T-helper 1 cell treated with Interleukin-12 subunit alpha and Interleukin-12 subunit beta and Interleukin-4 antibody, amounts not matched to agents 30 μg/mL and 1 μg/mL, for 36 hours (primary cell): ENCODE results near the gene EEF1AKMT1.
"Not testable (repeated sequence)": the region's sequence is repeated elsewhere in the genome, so short reads cannot be mapped to it uniquely, and the experiment has no call there.

ENCODE experiments used
- H3K27ac Mint-ChIP-seq: one replicate; pipeline ENCODE4 v1.8.0; 2021; ENCODE audit warnings: mild to moderate bottlenecking, mixed read lengths
- H3K27me3 Mint-ChIP-seq: one replicate; pipeline ENCODE4 v1.8.0; 2021; ENCODE audit warnings: low read depth, mixed read lengths
- H3K36me3 Mint-ChIP-seq: one replicate; pipeline ENCODE4 v1.8.0; 2021; ENCODE audit warnings: low read depth, mixed read lengths
- H3K4me1 Mint-ChIP-seq: one replicate; pipeline ENCODE4 v1.8.0; 2021; ENCODE audit warnings: low read depth, mixed read lengths
- H3K4me3 Mint-ChIP-seq: one replicate; pipeline ENCODE4 v1.8.0; 2021; ENCODE audit warnings: mild to moderate bottlenecking, moderate library complexity, mixed read lengths
- H3K9me3 Mint-ChIP-seq: one replicate; pipeline ENCODE4 v1.8.0; 2021; ENCODE audit warnings: mixed read lengths

The EEF1AKMT1 gene

DNA sequence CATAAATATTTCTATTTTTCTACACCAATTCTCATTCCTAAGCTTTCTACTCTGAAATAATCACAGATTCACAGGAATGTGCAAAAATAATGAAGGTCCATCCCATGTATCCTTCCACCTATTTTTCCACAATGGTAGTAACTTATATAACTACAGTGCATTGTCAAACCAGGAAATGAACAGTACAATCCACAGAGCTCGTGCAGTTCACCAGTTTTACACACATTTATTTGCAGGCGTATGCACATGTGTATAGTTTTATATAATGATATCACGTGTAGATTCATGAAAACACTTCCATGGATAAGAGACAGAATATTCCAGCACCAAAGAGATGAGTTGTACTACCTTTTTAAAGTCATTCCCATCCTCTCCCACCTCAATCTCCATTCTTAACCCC, 12.9 kb downstream of the EEF1AKMT1 start:
- peaks cover 13% of the 10 kb centered on the region for H3K9me3 Mint-ChIP-seq
- peaks cover 9% of the 10 kb centered on the region for H3K36me3 Mint-ChIP-seq
- H3K27ac Mint-ChIP-seq, result no peak overlapping the region
- no peaks in the 10 kb centered on the region for H3K27me3 Mint-ChIP-seq
- no peaks in the 10 kb centered on the region for H3K4me1 Mint-ChIP-seq
- no peak overlapping the region for H3K4me3 Mint-ChIP-seq

DNA sequence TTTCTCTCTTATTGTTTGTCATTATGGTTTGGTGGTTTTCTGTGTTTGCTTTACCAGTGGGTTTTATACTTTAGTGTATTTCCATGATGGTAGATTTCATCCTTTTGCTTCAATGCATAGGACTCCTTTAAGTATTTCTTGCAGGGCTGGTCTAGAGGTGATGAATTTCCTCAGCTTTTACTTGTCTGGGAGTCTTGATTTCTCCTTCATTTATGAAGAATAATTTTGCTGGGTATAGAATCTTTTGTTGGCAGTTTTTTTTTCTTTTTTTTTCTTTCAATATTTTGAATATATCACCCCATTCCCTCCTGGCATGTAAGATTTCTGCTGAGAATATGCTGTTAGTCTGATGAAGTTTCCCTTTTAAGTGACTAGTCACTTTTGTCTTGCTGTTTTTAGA, 19.8 kb downstream of the EEF1AKMT1 start:
- Mint-ChIP-seq H3K9me3 (peaks cover 63% of the 10 kb centered on the region), H3K4me1 (no peaks in the 10 kb centered on the region), H3K36me3 (peaks cover 23% of the 10 kb centered on the region), H3K4me3 (no peak overlapping the region), H3K27ac (no peak overlapping the region), H3K27me3 (no peaks in the 10 kb centered on the region)

DNA sequence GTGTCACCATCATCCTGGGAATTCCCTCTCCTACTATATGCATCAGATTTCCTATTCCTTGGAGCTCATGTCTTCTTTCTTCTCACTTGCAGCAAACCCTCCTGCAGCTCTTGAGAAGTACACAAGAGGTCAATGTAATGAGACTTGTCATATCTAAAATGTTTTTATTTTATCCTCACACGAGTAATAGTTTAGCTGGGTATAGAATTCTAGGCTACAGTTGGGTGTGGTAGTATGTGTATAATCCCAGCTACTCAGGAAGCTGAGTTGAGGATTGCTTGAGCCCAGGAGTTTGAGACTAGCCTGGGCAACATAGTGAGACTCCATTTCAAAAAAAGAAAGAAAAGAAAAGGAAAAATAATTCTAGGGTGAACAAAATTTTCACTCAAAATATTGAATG, 24.4 kb downstream of the EEF1AKMT1 start:
- no peak overlapping the region for H3K4me3 Mint-ChIP-seq
- H3K36me3 Mint-ChIP-seq, result peaks cover 15% of the 10 kb centered on the region
- H3K27me3 Mint-ChIP-seq, result no peaks in the 10 kb centered on the region
- no peaks in the 10 kb centered on the region for H3K4me1 Mint-ChIP-seq
- H3K27ac Mint-ChIP-seq, result no peak overlapping the region
- peaks cover 67% of the 10 kb centered on the region for H3K9me3 Mint-ChIP-seq

DNA sequence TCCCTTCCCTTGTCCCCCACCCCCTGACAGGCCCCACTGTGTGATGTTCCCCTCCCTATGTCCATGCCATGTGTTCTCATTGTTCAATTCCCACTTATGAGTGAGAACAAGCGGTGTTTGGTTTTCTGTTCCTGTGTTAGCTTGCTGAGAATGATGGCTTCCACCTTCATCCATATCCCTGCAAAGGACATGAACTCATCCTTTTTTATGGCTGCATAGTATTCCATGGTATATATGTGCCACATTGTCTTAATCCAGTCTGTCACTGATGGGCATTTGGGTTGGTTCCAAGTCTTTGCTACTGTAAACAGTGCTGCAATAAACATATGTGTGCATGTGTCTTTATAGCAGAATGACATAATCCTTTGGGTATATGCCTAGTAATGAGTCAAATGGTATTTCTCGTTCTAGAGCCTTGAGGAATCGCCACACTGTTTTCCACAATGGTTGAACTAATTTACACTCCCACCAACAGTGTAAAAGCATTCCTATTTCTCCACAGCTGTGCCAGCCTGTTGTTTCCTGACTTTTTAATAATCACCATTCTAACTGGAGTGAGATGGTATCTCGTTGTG, 29.8 kb downstream of the EEF1AKMT1 start:
- not testable (repeated sequence) for H3K27ac Mint-ChIP-seq, H3K4me1 Mint-ChIP-seq, H3K27me3 Mint-ChIP-seq, H3K4me3 Mint-ChIP-seq, H3K36me3 Mint-ChIP-seq
- peaks cover 28% of the 10 kb centered on the region for H3K9me3 Mint-ChIP-seq

- Mint-ChIP-seq H3K4me1 (no peaks in the 10 kb centered on the region), H3K4me3 (no peak overlapping the region), H3K27me3 (no peaks in the 10 kb centered on the region), H3K27ac (no peak overlapping the region), H3K36me3 (peaks cover 2% of the 10 kb centered on the region), H3K9me3 (peaks cover 13% of the 10 kb centered on the region)
These were observed 33.7 kb downstream of the EEF1AKMT1 start for GRCh38 chr13:20740021-20740420.

GRCh38 chr13:20738616-20739015, 35.1 kb downstream of the EEF1AKMT1 start:
- Mint-ChIP-seq H3K4me3 (no peak overlapping the region), H3K27ac (no peak overlapping the region), H3K27me3 (no peaks in the 10 kb centered on the region), H3K36me3 (peaks cover 2% of the 10 kb centered on the region), H3K9me3 (no peaks in the 10 kb centered on the region), H3K4me1 (no peaks in the 10 kb centered on the region)

DNA sequence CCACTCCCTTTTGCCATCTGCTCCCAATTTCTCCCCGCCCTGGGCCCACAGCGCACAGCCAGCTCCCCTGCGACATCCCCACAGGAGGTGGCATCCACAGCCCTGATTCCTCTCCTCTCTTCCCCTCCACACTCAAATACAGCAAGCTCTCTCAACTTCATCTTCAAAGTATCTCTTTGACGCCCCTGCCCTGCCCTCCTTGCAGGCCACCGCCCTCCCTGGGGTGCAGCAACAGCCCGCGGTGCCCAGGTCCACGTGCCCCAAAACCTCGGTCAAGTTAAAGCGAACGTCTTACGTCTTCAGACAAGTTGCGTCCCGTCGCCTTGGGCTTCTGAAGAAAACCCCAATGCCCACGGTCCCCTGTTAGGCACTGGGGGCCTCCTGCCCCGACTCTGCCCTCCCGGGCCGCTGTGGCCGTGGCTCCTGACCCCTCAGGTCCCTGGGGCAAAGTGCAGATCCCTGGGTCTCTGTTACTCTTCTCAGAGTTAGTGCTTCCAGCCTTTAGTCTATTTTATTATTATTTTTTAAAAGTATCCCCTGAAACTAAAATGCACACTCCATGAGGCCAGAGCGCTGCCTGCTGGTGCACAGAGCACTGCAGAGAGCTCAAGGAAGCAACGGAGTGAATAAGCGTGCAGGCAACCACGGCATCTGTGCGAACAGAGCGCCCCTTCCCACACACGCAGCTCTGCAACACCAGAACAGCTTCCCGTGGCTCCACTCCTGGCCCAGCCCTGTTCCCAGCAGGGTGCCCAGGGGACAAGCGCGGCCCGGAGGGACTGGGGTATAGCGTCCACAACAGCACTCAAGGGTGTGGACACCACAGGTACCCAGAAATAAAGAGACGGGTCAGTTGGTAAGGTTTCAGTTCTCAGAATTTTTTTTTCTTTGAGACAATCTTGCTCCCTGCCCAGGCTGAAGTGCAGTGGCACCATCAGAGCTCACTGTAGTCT, 43.9 kb downstream of the EEF1AKMT1 start:
- Mint-ChIP-seq H3K4me3 (no peak overlapping the region), H3K4me1 (no peaks in the 10 kb centered on the region), H3K27ac (no peak overlapping the region), H3K9me3 (no peaks in the 10 kb centered on the region), H3K36me3 (no peaks in the 10 kb centered on the region), H3K27me3 (no peaks in the 10 kb centered on the region)

GRCh38 chr13:20728579-20729311, 45.0 kb downstream of the EEF1AKMT1 start:
- Mint-ChIP-seq H3K36me3 (no peaks in the 10 kb centered on the region), H3K27ac (no peak overlapping the region), H3K27me3 (no peaks in the 10 kb centered on the region), H3K4me1 (no peaks in the 10 kb centered on the region), H3K9me3 (no peaks in the 10 kb centered on the region), H3K4me3 (no peak overlapping the region)

DNA sequence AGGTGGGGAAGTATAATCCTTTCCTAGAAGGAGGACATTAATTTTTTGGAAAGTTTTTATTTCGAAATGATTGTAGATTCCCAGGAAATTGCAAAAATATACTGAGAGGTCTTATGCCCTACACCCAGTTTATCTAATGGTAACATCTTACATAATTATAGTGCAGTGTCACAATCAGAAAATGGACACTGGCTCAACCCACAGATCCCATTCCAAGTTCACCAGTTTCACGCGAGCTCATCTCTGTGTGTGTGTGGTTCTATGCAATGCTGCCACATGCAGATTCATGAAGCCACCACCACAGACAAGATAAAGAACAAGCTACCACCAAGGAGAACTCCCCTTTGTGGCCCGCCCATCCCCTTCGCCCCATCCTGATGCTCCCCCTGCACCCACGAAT, 45.9 kb downstream of the EEF1AKMT1 start:
- H3K4me3 Mint-ChIP-seq, result no peak overlapping the region
- no peaks in the 10 kb centered on the region for H3K36me3 Mint-ChIP-seq
- peaks cover 3% of the 10 kb centered on the region for H3K27me3 Mint-ChIP-seq
- H3K9me3 Mint-ChIP-seq, result no peaks in the 10 kb centered on the region
- no peaks in the 10 kb centered on the region for H3K4me1 Mint-ChIP-seq
- H3K27ac Mint-ChIP-seq, result no peak overlapping the region

DNA sequence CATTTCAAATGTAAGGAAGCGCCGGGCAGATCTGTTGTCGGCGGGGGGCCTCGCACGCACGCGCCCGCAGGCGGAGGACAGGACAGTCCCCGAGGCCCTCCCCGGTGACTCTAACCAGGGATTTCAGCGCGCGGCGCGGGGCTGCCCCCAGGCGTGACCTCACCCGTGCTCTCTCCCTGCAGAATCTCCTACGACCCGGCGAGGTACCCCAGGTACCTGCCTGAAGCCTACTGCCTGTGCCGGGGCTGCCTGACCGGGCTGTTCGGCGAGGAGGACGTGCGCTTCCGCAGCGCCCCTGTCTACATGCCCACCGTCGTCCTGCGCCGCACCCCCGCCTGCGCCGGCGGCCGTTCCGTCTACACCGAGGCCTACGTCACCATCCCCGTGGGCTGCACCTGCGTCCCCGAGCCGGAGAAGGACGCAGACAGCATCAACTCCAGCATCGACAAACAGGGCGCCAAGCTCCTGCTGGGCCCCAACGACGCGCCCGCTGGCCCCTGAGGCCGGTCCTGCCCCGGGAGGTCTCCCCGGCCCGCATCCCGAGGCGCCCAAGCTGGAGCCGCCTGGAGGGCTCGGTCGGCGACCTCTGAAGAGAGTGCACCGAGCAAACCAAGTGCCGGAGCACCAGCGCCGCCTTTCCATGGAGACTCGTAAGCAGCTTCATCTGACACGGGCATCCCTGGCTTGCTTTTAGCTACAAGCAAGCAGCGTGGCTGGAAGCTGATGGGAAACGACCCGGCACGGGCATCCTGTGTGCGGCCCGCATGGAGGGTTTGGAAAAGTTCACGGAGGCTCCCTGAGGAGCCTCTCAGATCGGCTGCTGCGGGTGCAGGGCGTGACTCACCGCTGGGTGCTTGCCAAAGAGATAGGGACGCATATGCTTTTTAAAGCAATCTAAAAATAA, 52.1 kb downstream of the EEF1AKMT1 start:
- Mint-ChIP-seq H3K9me3 (no peaks in the 10 kb centered on the region), H3K27me3 (peaks cover 16% of the 10 kb centered on the region), H3K4me3 (no peak overlapping the region), H3K4me1 (no peaks in the 10 kb centered on the region), H3K36me3 (no peaks in the 10 kb centered on the region), H3K27ac (no peak overlapping the region)

DNA sequence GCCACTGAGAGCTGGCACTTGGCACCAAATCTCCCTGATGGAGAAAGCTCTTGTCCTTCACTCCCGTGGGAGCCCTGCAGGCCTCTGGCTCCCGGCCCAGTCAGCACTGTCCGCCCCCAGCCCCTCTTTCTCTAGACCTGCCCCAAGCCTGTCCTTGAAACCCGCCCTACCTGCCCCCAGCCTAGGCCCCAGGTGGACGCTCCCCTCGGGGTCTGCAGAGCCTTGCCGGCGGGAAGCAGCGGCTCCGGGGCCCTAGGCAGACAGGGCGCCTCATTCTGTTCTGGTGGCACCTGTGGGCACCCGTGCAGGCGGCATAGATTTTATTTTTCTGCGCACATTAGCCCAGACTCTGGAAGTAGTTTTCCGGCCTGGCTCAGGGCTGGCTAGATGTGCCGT, 52.7 kb downstream of the EEF1AKMT1 start:
- H3K4me1 Mint-ChIP-seq, result no peaks in the 10 kb centered on the region
- H3K4me3 Mint-ChIP-seq, result no peak overlapping the region
- no peaks in the 10 kb centered on the region for H3K36me3 Mint-ChIP-seq
- H3K27me3 Mint-ChIP-seq, result peaks cover 16% of the 10 kb centered on the region
- H3K9me3 Mint-ChIP-seq, result no peaks in the 10 kb centered on the region
- no peak overlapping the region for H3K27ac Mint-ChIP-seq

GRCh38 chr13:20720499-20720898, 53.3 kb downstream of the EEF1AKMT1 start:
- H3K9me3 Mint-ChIP-seq, result no peaks in the 10 kb centered on the region
- no peaks in the 10 kb centered on the region for H3K4me1 Mint-ChIP-seq
- H3K27ac Mint-ChIP-seq, result no peak overlapping the region
- H3K36me3 Mint-ChIP-seq, result no peaks in the 10 kb centered on the region
- H3K27me3 Mint-ChIP-seq, result peaks cover 16% of the 10 kb centered on the region
- H3K4me3 Mint-ChIP-seq, result no peak overlapping the region

DNA sequence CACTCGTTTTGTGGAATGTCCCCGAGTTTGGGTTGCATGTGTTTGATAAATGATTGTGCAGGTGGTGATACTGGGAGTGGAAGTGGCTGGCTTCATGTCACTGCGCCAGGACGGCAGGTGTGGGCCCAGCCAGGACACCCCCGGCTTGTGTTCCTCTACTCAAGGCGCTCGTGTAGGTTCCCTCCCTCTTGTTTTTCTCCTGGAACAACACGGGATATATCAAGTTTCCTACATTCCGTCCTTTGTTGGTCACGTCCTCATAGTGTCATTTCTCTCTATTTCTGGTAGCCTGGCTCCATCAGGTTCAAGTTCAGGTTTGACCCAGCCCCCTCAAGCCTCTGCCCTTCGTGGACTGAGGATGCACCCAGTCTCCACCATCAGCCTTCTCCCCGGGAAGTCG, 54.0 kb downstream of the EEF1AKMT1 start:
- Mint-ChIP-seq H3K4me3 (no peak overlapping the region), H3K9me3 (no peaks in the 10 kb centered on the region), H3K27me3 (peaks cover 16% of the 10 kb centered on the region), H3K4me1 (no peaks in the 10 kb centered on the region), H3K36me3 (no peaks in the 10 kb centered on the region), H3K27ac (no peak overlapping the region)

- H3K27me3 Mint-ChIP-seq, result peaks cover 18% of the 10 kb centered on the region
- no peak overlapping the region for H3K4me3 Mint-ChIP-seq
- H3K27ac Mint-ChIP-seq, result no peak overlapping the region
- H3K36me3 Mint-ChIP-seq, result no peaks in the 10 kb centered on the region
- peaks cover 1% of the 10 kb centered on the region for H3K4me1 Mint-ChIP-seq
- no peaks in the 10 kb centered on the region for H3K9me3 Mint-ChIP-seq
These were observed 54.7 kb downstream of the EEF1AKMT1 start for GRCh38 chr13:20718958-20719566.
